ENCODE data around the gene PLSCR2.

PLSCR2 gene

DNA sequence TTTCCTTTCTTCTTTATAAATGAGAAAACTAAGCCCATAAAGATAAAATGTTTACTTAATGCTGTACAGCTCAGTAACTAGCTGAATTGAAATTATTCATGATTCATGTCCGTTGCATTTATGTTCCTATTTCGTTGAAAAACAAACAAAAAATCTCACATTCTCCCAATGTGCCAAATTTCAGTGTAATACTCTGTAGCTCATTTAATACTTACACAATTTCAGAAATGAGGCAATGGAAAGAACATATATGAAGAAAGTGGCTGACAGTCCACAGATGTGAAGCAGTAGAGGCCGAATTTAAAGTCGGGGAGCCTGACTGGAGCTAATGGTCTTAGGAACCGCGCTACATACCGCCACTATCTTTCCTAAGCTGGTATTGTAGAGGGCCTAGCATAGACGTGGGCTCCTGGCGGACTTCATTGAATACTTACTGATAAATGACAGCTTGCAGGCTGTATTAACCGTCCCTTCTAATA is 651 bp downstream of the PLSCR2 start:
- DNase-seq (ENCODE audit: low read depth, low spot score), result no peak
- no peak for TF ChIP-seq CTCF (IDR thresholded peaks at IDR 0.05; ENCODE audit: low read depth, low read length)
- H3K4me3 ChIP-seq (ENCODE audit: low read depth, low read length), result no peak overlapping the region

DNA sequence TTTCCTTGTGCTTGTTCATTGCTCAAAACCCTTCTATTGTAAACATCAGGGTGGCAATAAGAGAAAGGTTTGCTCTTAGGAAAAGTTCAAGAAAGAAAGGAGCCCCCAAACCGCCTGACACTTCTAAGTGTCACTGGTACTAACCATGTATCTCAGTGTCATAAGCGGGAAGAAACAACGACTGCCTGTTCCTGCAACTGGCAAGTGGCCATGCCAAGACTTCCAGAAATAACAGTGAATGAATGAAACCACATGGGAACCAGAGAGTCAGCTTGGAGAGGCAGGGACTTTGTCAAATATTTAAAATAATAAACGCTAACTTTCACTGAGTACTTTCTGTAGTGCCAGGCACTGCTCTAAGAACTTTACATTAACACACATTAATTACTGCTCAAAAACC is 1.1 kb downstream of the PLSCR2 start:
- in situ Hi-C loops (cut with HindIII; ENCODE audit: low sequenced_read_pairs), result no loop called here
- TF ChIP-seq CTCF (IDR thresholded peaks at IDR 0.05; ENCODE audit: low read depth, low read length), result no peak
- H3K4me3 ChIP-seq (ENCODE audit: low read depth, low read length), result no peak overlapping the region
- no peak for DNase-seq (ENCODE audit: low read depth, low spot score)

More for the DNA sequence above, 651 bp downstream of the PLSCR2 start:
- in situ Hi-C loops (cut with HindIII; ENCODE audit: low sequenced_read_pairs), result no loop called here

DNA sequence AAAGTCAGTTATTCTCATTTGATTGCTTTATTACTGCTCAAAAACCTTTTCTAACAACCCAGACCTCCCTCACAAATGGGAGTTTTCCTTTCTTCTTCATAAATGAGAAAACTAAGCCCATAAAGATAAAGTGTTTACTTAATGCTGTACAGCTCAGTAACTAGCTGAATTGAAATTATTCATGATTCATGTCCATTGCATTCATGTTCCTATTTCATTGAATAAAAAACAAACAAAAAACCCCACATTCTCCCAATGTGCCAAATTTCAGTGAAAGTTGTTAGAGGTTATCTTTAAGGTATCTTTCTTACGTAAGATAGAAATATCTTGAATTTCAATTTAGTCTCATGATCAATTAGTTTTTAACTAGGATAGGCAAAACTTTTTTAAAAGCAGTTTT is 2.8 kb downstream of the PLSCR2 start:
- DNase-seq (ENCODE audit: low read depth, low spot score), result peak; percentile 38
- no peak for TF ChIP-seq CTCF (IDR thresholded peaks at IDR 0.05; ENCODE audit: low read depth, low read length)
- in situ Hi-C loops (cut with HindIII; ENCODE audit: low sequenced_read_pairs), result no loop called here

DNA sequence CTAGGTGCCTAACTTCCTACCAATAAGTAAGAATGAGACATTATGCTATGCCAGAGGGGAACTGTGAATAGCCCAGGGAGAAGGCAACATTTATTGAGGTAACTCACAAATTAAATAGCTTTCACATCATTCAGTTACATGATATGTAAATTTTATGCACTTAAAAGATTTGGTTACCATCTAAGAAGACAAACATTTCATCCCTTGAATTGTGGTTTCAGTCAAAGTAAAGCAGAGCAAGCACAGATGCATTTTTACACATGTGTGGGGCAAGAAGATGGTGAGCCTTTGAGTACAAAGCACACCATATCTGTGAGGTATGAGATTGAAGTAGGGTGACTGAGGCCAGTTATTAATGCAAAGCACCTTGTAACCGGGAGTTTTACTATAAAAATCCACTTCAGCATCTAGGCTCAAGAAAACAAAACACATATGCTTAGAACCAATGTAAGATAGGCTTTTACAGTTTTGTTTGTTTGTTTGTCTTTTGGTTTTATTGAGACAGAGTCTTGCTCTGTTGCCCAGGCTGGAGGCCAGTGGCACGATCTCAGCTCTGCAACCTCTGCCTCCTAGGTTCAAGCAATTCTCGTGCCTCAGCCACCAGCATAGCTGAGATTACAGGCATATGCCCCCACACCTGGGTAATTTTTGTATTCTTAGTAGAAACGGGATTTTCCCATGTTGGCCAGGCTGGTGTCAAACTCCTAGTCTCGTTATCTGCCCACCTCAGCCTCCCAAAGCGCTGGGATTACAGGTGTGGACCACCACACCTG is 3.5 kb downstream of the PLSCR2 start:
- TF ChIP-seq CTCF (IDR thresholded peaks at IDR 0.05; ENCODE audit: low read depth, low read length), result no peak
- H3K4me3 ChIP-seq (ENCODE audit: low read depth, low read length), result no peak overlapping the region
- DNase-seq (ENCODE audit: low read depth, low spot score), result no peak
- in situ Hi-C loops (cut with HindIII; ENCODE audit: low sequenced_read_pairs), result no loop called here

More for the DNA sequence above, 2.8 kb downstream of the PLSCR2 start:
- no peak overlapping the region for H3K4me3 ChIP-seq (ENCODE audit: low read depth, low read length)

DNA sequence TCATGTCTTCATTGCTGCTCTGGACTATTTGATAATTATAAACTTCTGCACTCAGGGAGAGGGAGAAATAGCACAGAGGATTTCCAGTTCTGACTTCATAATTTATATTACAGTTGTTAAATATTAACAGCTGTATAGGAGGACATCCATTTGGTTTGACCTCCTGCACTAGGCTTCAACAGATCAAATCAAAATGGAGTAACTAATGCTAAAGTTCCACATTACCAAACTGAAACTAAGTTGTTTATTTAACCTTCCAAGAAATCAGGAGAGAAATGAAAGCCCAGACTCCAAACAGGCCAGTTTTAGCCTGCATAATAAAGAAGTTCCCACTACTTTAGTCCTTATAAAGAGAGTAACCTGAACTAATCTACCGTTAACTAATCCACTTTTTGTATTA is 4.6 kb downstream of the PLSCR2 start:
- TF ChIP-seq CTCF (IDR thresholded peaks at IDR 0.05; ENCODE audit: low read depth, low read length), result no peak
- DNase-seq (ENCODE audit: low read depth, low spot score), result no peak
- H3K4me3 ChIP-seq (ENCODE audit: low read depth, low read length), result no peak overlapping the region
- in situ Hi-C loops (cut with HindIII; ENCODE audit: low sequenced_read_pairs), result no loop called here

DNA sequence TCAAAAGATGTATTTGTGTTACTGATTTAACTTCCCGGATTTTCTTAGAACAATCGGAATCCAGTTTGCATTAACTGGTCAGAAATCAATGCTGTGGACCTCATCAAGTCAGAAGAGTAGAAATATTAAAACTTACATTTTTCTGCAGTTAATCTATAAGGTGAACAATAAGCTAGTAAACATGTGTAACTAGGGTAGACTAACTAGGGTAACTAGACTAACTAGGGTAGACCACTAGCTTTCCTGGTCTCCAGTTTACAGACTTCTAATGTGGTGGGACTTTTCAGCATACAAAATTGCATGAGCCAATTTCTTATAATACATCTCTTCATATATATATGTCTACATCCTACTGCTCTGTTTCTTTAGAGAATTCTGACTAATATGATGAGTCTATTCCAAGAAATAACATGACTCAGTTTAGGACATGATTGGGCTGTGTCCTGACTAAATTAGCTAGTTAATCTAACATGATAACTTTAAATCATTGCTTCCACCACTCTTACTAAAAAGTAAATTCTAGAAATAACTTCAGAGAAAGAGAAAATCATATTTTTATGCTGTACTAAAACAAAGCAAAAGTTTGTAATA is 5.3 kb downstream of the PLSCR2 start:
- H3K4me3 ChIP-seq (ENCODE audit: low read depth, low read length), result no peak overlapping the region
- TF ChIP-seq CTCF (IDR thresholded peaks at IDR 0.05; ENCODE audit: low read depth, low read length), result no peak
- DNase-seq (ENCODE audit: low read depth, low spot score), result peak; percentile 59
- in situ Hi-C loops (cut with HindIII; ENCODE audit: low sequenced_read_pairs), result no loop called here

Data from astrocyte of the spinal cord (primary cell).